Umbilical cord (tissue), 2 donors: ENCODE measurements around the gene SH3TC1. TPM values are rescaled to one million over a fixed set of nuclear protein-coding genes. Genes with fewer than 3 reads are reported as not detected.

ENCODE experiments used
- DNase-seq: peaks from one replicate; pipeline ENCODE4 v3.0.0-alpha.2; 2015; ENCODE audit warnings: low spot score
- total RNA-seq: library from RNA; depleted of rRNA; stranded (reverse); fragments of >200 nt; gene quantifications from one replicate; pipeline ENCODE4 v1.2.3, GENCODE V29; 2014; ENCODE audit warnings: low replicate concordance; ENCODE audit not compliant: insufficient read depth

SH3TC1 gene
- total RNA-seq, 1 donor from 2014 or later = 59.5 TPM

DNA sequence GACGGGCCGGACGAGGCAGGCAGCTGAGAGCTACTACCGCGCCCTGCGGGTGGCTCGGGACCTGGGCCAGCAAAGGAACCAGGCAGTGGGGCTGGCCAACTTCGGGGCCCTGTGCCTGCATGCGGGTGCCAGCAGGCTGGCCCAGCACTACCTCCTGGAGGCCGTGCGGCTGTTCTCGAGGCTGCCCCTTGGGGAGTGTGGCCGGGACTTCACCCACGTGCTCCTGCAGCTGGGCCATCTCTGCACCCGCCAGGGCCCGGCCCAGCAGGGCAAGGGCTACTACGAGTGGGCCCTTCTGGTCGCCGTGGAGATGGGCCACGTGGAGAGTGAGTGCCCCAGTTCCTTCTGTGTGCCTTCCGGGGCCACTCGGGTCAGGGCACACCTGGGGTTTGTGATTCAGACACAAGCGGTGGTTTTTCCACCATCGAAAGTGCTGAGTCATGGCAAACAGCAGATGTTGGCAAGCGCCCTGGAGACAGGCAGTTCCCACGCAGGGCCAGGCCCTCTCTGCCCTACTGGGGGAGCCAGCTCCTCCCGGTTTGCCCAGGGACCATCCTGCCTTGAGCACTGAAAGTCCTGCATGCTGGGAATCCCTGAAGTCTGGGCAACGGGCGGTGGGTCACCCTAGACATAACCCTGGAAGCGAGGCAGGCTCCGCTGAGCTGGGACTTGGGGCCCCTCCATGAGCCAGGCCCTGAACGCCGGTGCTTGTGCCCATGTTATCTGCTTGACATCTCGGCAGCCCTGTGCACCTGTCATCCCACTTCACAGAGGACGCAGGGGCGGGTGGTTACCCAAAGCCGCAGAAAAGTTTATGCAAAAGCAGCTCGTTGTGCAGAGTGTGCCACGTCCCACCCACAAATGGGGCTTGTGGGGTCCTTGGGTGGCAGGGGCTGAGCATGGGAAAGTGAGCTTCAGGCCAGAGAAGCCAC, 29.5 kb downstream of the SH3TC1 start:
- no peak for DNase-seq

- no peak for DNase-seq
Observed at GRCh38 chr4:8229331-8229975, 30.4 kb downstream of the SH3TC1 start.

DNA sequence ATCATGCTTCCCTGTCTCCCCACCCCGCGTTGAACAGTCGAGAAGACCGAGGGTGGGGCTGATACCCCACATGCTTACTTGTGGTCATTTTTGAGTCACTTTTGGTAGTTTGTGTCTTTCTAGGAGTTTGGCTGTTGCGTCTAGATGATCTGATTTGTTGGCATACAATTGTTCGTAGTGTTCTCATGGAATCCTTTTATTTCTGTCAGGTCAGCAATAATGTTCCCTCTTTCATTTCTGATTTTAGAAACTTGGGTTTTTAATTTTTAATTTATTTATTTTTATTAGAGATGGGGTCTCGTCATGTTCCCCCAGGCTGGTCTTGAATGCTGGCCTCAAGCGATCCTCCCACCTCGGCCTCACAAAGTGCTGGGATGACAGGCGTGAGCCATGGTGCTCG, 30.9 kb downstream of the SH3TC1 start:
- DNase-seq = no peak

GRCh38 chr4:8230891-8231290, 31.8 kb downstream of the SH3TC1 start:
- no peak for DNase-seq

- DNase-seq = no peak
Observed at GRCh38 chr4:8231551-8232049, 32.5 kb downstream of the SH3TC1 start.

- DNase-seq = no peak
Observed at GRCh38 chr4:8232748-8233147, 33.7 kb downstream of the SH3TC1 start.

- no peak for DNase-seq
Observed at GRCh38 chr4:8233672-8234484, 34.8 kb downstream of the SH3TC1 start.

DNA sequence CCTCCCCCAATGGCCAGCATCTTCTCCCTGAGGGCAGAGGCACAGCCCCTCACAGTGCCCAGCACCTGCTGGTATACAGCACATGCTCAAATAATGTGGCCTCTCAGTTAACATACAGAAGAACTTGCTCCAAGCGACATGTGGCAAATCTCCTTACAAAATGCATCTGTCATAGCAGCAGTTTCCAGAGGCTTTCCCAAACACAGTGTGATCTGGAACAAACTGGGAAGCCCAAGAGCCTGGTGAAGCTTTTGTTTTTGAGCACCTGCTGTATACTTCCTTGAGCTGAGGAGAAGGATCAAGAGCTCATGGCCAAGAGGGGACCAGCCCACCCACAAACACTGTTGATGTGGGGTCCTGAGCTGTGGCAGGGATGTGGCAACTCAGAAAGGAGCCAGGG, 35.6 kb downstream of the SH3TC1 start:
- DNase-seq = no peak

GRCh38 chr4:8235224-8235623, 36.1 kb downstream of the SH3TC1 start:
- no peak for DNase-seq

DNA sequence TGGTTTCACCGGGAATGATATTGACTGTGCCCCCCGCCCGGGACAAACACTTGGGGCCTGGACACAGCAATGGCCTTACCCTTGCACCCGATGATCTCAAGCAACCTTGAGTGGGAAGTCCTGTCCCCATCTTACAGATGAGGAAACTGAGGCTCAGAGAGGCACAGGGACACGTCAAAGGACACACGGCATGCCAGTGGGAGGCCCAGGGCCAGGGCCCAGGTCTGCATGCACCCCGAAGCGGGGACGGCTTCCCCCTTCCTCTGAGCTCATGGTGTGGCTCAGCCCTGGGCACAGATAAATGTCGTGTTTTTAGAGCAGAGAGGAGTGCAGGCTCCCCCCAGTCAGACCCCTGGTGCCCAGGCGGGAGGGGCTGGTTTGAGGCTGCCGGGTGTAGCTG, 36.6 kb downstream of the SH3TC1 start:
- DNase-seq = no peak

DNA sequence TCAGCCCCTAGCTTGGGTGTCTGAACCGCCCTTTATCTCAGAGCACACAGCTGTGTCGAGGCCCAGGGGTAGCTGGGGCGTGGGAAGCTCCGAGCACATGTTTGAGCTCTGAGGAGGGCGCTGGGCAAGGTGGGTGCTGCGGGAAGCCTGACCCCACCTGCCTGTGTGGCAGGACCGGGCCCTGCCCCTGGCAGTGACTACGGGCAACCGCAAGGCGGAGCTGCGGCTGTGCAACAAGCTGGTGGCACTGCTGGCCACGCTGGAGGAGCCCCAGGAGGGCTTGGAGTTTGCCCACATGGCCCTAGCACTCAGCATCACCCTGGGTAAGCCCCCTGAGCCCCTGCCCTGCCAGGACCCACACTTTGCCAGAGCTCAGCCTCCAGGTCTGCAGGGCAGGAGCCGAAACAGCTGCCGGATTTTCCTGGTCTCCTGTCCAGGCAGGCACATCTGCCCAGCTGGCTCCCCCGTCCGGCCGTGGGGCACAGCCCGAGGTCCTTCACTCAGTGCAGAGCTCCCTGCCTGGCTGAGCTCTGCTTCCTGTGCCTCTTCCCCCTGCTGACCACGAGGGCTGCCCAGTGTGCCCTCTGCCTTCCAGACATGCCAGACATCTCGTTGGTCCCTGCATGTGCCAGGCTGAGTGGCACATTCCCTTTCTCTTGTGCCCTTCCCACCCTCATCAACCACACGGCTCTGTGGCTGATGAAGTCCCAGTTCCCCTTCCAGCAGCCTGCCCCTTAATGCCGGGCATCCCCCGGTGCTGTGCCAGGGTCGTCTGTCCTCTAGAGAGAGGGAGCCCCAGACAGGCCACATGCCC, 37.2 kb downstream of the SH3TC1 start:
- no peak for DNase-seq

GRCh38 chr4:8236920-8237195, 37.8 kb downstream of the SH3TC1 start:
- no peak for DNase-seq

DNA sequence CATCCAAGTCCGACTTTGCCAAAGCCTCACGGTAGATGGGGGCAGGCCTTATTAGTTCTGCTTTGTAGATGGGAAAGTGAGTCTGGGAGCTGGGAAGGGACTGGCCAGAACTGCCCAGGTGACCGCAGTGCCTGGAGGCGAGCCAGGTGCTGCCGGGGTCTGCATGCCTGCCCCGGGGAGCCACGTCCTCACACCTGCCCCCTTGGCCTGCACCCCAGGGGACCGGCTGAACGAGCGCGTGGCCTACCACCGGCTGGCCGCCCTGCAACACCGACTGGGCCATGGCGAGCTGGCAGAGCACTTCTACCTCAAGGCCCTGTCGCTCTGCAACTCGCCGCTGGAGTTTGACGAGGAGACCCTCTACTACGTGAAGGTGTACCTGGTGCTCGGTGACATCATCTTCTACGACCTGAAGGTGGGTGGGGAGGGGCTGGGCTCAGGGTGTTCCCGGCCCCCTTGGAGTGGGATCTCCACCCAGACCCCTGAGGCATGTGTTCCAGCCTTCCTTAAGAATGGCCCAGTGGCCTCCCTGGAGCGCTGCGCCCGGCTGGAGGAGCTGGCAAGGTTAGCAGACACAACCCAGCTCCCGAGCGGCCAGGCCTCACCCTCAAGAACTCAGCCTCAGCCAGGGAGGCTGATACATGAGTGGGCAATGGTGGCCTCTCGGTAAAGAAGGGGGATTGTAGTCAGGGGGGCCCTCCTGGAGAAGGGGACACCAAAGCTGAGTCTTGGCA, 38.3 kb downstream of the SH3TC1 start:
- no peak for DNase-seq

GRCh38 chr4:8238036-8238511, 39.0 kb downstream of the SH3TC1 start:
- no peak for DNase-seq

- DNase-seq = no peak
Observed at GRCh38 chr4:8238515-8239053, 39.5 kb downstream of the SH3TC1 start.

GRCh38 chr4:8239226-8239625, 40.1 kb downstream of the SH3TC1 start:
- no peak for DNase-seq

DNA sequence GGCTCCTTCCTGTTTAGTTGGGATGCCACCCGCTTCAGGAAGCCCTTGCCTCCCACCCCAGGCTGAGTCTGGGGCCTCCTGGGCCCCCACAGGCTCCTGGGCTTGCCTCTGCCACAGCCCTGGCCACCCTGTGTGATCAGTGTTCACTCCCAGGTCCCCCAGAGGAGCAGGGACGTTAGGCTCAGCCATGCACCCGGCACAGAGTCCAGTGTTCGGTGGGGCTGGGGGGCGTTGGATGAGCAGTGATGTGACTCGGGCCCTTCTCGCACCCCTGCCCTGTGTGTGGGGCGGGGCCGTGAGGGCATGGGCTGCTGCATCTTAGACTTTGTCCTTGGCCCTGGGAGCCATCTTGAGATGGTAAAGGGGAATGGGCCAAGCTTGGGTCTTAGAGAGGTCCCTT, 40.6 kb downstream of the SH3TC1 start:
- DNase-seq = no peak

DNA sequence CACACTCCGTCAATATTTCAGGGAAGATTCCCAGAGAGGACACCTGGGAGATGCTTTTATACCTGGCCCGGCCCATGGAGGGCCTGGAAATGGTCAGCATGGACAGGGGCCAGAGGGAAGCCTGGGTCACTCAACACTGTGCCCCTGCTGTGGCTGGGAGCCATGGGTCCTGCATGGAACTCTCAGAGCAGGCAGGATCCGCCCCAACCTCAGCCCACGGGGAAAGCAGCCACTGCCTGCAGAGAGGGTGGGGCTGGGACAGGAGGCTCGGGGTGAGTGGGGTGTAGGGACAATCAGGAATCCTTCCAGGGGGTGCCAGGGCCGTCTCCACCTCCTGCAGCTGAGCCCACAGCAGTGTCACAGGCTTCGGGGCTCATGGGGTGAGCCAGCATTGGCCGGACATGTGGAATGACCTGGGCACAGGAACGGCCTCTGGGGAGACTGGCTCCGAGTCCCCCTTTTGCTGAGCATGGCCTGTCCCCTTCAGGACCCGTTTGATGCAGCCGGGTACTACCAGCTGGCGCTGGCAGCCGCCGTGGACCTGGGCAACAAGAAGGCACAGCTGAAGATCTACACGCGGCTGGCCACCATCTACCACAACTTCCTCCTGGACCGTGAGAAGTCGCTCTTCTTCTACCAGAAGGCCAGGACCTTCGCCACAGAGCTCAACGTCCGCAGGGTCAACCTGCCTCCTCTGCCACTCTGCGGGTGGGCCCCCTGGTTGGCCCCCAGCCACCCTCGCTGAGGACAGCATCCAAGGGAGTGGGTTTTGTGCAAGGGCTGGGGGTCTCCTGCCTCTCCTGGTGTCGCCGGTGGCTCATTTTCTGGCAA, 41.3 kb downstream of the SH3TC1 start:
- DNase-seq = no peak

- no peak for DNase-seq
Observed at GRCh38 chr4:8241211-8241779, 42.2 kb downstream of the SH3TC1 start.
